AG09309 (cell line): Measurements from ENCODE around the gene DNAH9.

Source experiments
- DNase-seq: peaks from one replicate; pipeline ENCODE4 v3.0.0-alpha.2; 2010; ENCODE audit warnings: low read depth
- H3K4me3 ChIP-seq: 2 replicates; pipeline ENCODE4 v1.5.1; 2011; ENCODE audit warnings: mild to moderate bottlenecking, low read depth, low read length, moderate library complexity; ENCODE audit not compliant: control insufficient read depth
- TF ChIP-seq, protein P1 (sequence below): IDR thresholded peaks from 2 replicates; pipeline ENCODE4 v1.5.1; 2011; ENCODE audit warnings: mild to moderate bottlenecking, low read depth, low read length, inconsistent platforms; ENCODE audit not compliant: insufficient read depth, control insufficient read depth; ENCODE audit errors: missing control alignments

DNAH9 gene

DNA sequence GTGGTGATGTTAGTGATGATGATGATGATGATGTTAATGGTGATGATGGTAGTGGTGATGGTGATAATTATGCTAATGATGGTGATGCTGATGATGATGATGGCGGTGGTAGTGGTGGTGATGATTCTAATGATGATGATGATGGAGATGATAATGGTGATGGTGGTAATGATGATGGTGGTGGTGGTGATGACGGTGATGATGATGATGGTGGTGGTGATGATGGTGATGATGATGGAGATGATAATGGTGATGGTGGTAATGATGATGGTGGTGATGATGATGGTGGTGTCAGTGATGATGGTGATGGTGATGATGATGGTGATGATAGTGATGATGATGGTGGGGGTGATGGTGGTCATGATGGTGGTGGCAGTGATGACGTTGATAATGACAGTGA lies 132.5 kb downstream of the DNAH9 start:
- DNase-seq: no peak
- TF ChIP-seq, protein P1, sequence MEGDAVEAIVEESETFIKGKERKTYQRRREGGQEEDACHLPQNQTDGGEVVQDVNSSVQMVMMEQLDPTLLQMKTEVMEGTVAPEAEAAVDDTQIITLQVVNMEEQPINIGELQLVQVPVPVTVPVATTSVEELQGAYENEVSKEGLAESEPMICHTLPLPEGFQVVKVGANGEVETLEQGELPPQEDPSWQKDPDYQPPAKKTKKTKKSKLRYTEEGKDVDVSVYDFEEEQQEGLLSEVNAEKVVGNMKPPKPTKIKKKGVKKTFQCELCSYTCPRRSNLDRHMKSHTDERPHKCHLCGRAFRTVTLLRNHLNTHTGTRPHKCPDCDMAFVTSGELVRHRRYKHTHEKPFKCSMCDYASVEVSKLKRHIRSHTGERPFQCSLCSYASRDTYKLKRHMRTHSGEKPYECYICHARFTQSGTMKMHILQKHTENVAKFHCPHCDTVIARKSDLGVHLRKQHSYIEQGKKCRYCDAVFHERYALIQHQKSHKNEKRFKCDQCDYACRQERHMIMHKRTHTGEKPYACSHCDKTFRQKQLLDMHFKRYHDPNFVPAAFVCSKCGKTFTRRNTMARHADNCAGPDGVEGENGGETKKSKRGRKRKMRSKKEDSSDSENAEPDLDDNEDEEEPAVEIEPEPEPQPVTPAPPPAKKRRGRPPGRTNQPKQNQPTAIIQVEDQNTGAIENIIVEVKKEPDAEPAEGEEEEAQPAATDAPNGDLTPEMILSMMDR: no peak

GRCh38 chr17:11736613-11737312 lies 138.5 kb downstream of the DNAH9 start:
- no peak overlapping the region for H3K4me3 ChIP-seq
- TF ChIP-seq, protein P1: no peak
- DNase-seq: no peak

More for the DNA sequence above, 132.5 kb downstream of the DNAH9 start:
- no peak overlapping the region for H3K4me3 ChIP-seq

- TF ChIP-seq, protein P1: no peak
Measured at GRCh38 chr17:11737313-11737679, 139.0 kb downstream of the DNAH9 start.

DNA sequence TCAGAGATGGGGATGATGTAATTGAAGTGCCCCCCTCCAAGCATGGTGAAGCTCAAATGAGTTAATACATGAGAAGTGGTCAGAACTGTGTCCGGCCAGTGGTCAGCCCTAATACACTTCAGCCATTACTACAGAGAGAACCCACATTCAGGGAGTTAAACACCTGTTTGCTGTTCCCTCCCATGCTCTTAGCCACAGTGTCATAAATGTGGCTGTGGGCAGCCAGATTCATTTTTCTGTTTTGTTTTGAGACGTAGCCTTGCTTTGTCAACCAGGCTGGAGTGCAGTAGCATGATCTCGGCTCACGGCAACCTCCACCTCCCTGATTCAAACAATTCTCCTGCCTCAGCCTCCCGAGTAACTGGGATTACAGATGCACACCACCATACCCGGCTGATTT lies 139.9 kb downstream of the DNAH9 start:
- no peak for DNase-seq
- no peak overlapping the region for H3K4me3 ChIP-seq
- TF ChIP-seq, protein P1: no peak

More at GRCh38 chr17:11737313-11737679, 139.0 kb downstream of the DNAH9 start:
- DNase-seq: no peak
- H3K4me3 ChIP-seq: no peak overlapping the region

DNA sequence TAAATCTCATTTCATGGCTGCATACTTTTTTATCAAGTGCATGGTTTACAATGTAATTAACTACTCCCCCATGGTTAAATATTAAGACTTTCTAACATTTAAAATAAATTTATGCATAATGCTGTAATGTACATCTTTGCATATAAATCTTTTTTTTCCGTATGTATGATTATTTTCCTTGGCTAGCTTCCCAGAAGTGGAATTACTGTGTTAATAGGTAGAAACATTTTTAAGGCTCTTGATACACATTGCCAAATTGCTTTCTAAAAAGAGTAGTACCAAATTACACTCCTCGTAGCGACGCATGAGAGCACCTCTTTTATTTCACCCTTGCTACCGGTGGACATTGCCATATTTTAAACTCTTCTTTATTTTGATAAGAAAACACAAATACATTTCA lies 141.1 kb downstream of the DNAH9 start:
- TF ChIP-seq, protein P1: no peak
- no peak for DNase-seq
- no peak overlapping the region for H3K4me3 ChIP-seq

GRCh38 chr17:11739848-11740247 lies 141.6 kb downstream of the DNAH9 start:
- H3K4me3 ChIP-seq: no peak overlapping the region
- no peak for DNase-seq
- TF ChIP-seq, protein P1: no peak
